Measurements from ENCODE around the gene TMPRSS13.

- TF ChIP-seq ZNF699 (CRISPR knock-in tag; IDR thresholded peaks at IDR 0.05; ENCODE audit: insufficient replicate concordance) (no peak), U2AF1 (optimal IDR thresholded peaks at IDR 0.05; ENCODE audit: low read depth, low read length) (no peak), USF2 (CRISPR knock-in tag; IDR thresholded peaks at IDR 0.05) (no peak), ZNF780A (CRISPR knock-in tag; IDR thresholded peaks at IDR 0.05) (no peak), CBX5 (IDR thresholded peaks at IDR 0.05; ENCODE audit: borderline replicate concordance, low read depth) (no peak), ATF3 (IDR thresholded peaks at IDR 0.05) (no peak), ATF3 (CRISPR knock-in tag; conservative IDR thresholded peaks at IDR 0.05) (no peak), ESRRA (IDR thresholded peaks at IDR 0.05; ENCODE audit: borderline replicate concordance, low read depth) (no peak), MYC (IDR thresholded peaks at IDR 0.05; ENCODE audit: low read depth, low read length) (no peak), MYC (CRISPR knock-in tag; IDR thresholded peaks at IDR 0.05; ENCODE audit: borderline replicate concordance, low read depth) (no peak), SMARCE1 (IDR thresholded peaks at IDR 0.05) (no peak), REST (IDR thresholded peaks at IDR 0.05; ENCODE audit: borderline replicate concordance) (no peak), REST (CRISPR knock-in tag; IDR thresholded peaks at IDR 0.05; ENCODE audit: low read depth) (no peak), CTCF (IDR thresholded peaks at IDR 0.05 in 2 of 3, conservative IDR thresholded peaks at IDR 0.05 in 1 of 3; ENCODE audit: insufficient read depth in 2 of 3, low read depth in 1 of 3, low read length in 3 of 3) (no peak)
Observed at GRCh38 chr11:117908959-117909610, 20.1 kb downstream of the TMPRSS13 start.

All from K562 (cell line).